Measurements from ENCODE around the gene FKBP5. TPM values are rescaled to one million over a fixed set of nuclear protein-coding genes. Genes with fewer than 3 reads are reported as not detected.

FKBP5 gene
- total and polyA plus RNA-seq, 10 of the 15 experiments (the other 5 are each of a cell fraction or from before 2014, with no cell fraction given): 29.0 to 123 (median 62.3) TPM

- TF ChIP-seq EP300 (IDR thresholded peaks at IDR 0.05; ENCODE audit: borderline replicate concordance in 1 of 2, control insufficient read depth in 1 of 2, low read depth in 2 of 2, low read length in 2 of 2) (no peak), ZNF24 (IDR thresholded peaks at IDR 0.05) (no peak), SP1 (IDR thresholded peaks at IDR 0.05; ENCODE audit: low read depth, low read length) (no peak), IKZF1 (conservative IDR thresholded peaks at IDR 0.05) (no peak), SRF (IDR thresholded peaks at IDR 0.05; ENCODE audit: low read depth in 2 of 2, low read length in 2 of 2) (no peak), IRF4 (IDR thresholded peaks at IDR 0.05; ENCODE audit: low read depth, low read length) (no peak), ZZZ3 (IDR thresholded peaks at IDR 0.05; ENCODE audit: control insufficient read depth, insufficient read length, low read depth) (no peak), TCF7 (IDR thresholded peaks at IDR 0.05; ENCODE audit: borderline replicate concordance) (no peak)
Observed at GRCh38 chr6:35724059-35724458, 35.3 kb upstream of the FKBP5 start (continued).

- no TSS peak for BruUV-seq (replicated peaks)
- 95% methylated on average over 2 of the region's 2 CpGs for WGBS (ENCODE audit: insufficient coverage, insufficient replicate concordance, low lambda C conversion rate, missing lambda C conversion rate)
- intact Hi-C loops (cut with micrococcal nuclease; ENCODE audit: unreplicated experiment): no loop called here
- Histone ChIP-seq H3K27me3 (replicated peaks in 1 of 2; ENCODE audit: control insufficient read depth in 2 of 2, insufficient read depth in 2 of 2, low read length in 1 of 2) (no peaks in the 10 kb centered on the region), H3K36me3 (ENCODE audit: control insufficient read depth in 2 of 2, insufficient read depth in 2 of 2, low read length in 1 of 2) (no peaks in the 10 kb centered on the region), H3K9me3 (replicated peaks; ENCODE audit: control insufficient read depth, insufficient read depth, low read length) (no peaks in the 10 kb centered on the region), H2AFZ (ENCODE audit: control insufficient read depth, low read depth, low read length) (no peak overlapping the region), H4K20me1 (ENCODE audit: control insufficient read depth, insufficient read depth) (no peaks in the 10 kb centered on the region), H3K4me2 (ENCODE audit: control insufficient read depth, insufficient read depth) (no peak overlapping the region), H3K27ac (ENCODE audit: control insufficient read depth, insufficient read depth) (no peak overlapping the region), H3K4me3 (no peak overlapping the region), H3K79me2 (ENCODE audit: control insufficient read depth, insufficient read depth, low read length) (no peaks in the 10 kb centered on the region), H3K4me1 (ENCODE audit: control insufficient read depth, insufficient read depth, low read length) (peaks cover 51% of the 10 kb centered on the region), H3K9ac (ENCODE audit: control insufficient read depth, insufficient read depth, low read length) (no peak overlapping the region)
- no peak for DNase-seq (ENCODE audit: low read depth, low spot score)
- CTCF ChIA-PET: interaction anchor here (1.2 to 2.5 kb wide), 3 partner anchors 8 to 13 kb away, joined by 3 to 8 read pairs (median 4); partner anchors contain the start of gene ARMC12
- FAIRE-seq: no peak
- TF ChIP-seq EZH2 (IDR thresholded peaks at IDR 0.05; ENCODE audit: borderline replicate concordance, control insufficient read depth, low read depth, low read length): no peak
- no peak for TF ChIP-seq BRCA1 (IDR thresholded peaks at IDR 0.05; ENCODE audit: low read depth, low read length)
- TF ChIP-seq TCF3 (IDR thresholded peaks at IDR 0.05; ENCODE audit: borderline replicate concordance, insufficient read depth, low read depth, low read length): no peak
- in situ Hi-C loops (cut with MboI): no loop called here
- no peak for ATAC-seq
- POLR2A ChIA-PET: interaction anchor here (1.0 to 1.6 kb wide), 2 partner anchors 54 to 306 kb away, joined by 3 to 4 read pairs; no protein-coding TSS in a partner anchor
- SMC1A ChIA-PET (ENCODE audit: uncharacterized antibody, unreplicated experiment): interaction anchor here (1.0 to 1.2 kb wide), 2 partner anchors 59 to 121 kb away, joined by 3 to 4 read pairs; no protein-coding TSS in a partner anchor
- RAD21 ChIA-PET (ENCODE audit: unreplicated experiment): interaction anchor here (1.6 to 2.5 kb wide), 2 partner anchors 37 to 54 kb away, joined by 5 to 6 read pairs; no protein-coding TSS in a partner anchor
Observed at GRCh38 chr6:35723587-35723986, 34.9 kb upstream of the FKBP5 start.

Data from GM12878 (cell line).